Neuron (in vitro differentiated cells): ENCODE measurements around the gene WDFY4.
A peak's percentile ranks its signal among the peaks of the same experiment; 100 is the strongest.

Experiments used
- H2AFZ ChIP-seq: one replicate; pipeline ENCODE4 v1.6.1; 2013; ENCODE audit warnings: low read depth, mild to moderate bottlenecking, inconsistent platforms, low read length, moderate library complexity
- H3K27me3 ChIP-seq: one replicate; pipeline ENCODE4 v1.6.1; 2013; ENCODE audit warnings: low read length; ENCODE audit not compliant: insufficient read depth
- H3K36me3 ChIP-seq: one replicate; pipeline ENCODE4 v1.6.1; 2013; ENCODE audit warnings: low read length; ENCODE audit not compliant: insufficient read depth
- H3K4me1 ChIP-seq: one replicate; pipeline ENCODE4 v1.6.1; 2013; ENCODE audit warnings: low read length; ENCODE audit not compliant: insufficient read depth
- H3K4me3 ChIP-seq: 2 replicates; pipeline ENCODE4 v1.5.1; 2013; ENCODE audit warnings: mild to moderate bottlenecking, low read length, moderate library complexity
- H3K9me3 ChIP-seq: one replicate; pipeline ENCODE4 v1.6.1; 2013; ENCODE audit warnings: low read length

WDFY4 gene

DNA sequence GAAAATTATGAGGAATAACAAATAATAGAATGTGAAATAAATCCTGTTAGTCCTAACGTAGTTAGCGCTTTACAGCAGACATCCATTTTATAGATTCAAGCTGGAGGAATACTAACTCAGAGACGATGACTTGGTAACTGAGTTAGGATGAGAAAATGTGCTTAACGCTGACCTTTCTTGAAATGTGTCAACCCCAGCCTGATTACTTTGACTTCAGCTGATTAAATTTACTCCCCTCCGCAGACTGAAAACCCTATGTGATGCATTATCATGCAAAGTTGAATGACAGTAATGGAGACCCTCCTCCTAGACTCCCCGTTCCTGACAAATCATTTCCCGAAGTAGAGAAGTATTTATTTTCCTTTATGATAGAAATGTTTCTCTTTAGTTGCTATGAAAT is 54.5 kb downstream of the WDFY4 start:
- H3K27me3 ChIP-seq = no peaks in the 10 kb centered on the region
- no peak overlapping the region for H3K4me3 ChIP-seq
- no peaks in the 10 kb centered on the region for H3K9me3 ChIP-seq
- no peaks in the 10 kb centered on the region for H3K36me3 ChIP-seq
- H2AFZ ChIP-seq = peak overlapping the region; percentile 13
- H3K4me1 ChIP-seq = peaks cover 15% of the 10 kb centered on the region

DNA sequence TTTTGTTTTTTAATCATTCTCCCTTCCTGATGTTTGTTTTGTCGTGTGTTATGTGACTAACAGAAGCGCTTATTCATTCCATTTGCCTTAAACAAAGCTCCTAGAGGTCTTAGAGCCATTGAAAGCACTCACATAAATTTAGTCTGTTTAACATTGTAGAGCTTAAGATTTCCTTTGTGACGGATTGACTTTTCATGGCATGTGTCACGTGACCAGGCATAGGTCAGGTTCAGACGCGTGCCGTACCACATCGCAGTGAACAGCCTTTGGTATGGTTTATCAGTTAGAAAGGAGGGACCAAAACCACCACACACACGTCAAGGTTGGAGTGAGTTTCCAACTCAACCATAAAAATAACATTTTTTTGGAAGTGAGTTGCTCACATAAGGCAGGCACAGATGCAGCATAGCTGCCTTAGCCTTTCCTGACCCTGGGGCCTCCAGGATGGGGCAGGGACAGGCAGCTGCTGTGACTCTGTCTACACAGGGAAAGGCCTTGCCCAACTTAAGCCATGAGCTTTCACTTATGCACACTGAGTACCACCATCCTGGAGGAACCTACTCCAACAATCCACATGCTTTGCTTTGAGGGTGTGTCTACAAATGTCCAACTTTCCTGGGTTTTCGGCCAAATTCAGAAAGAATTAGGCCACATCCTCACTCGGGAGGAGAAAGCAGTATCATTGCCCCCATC is 55.5 kb downstream of the WDFY4 start:
- H2AFZ ChIP-seq = peak overlapping the region; percentile 13
- H3K4me3 ChIP-seq = no peak overlapping the region
- peaks cover 15% of the 10 kb centered on the region for H3K4me1 ChIP-seq
- no peaks in the 10 kb centered on the region for H3K36me3 ChIP-seq
- H3K27me3 ChIP-seq = no peaks in the 10 kb centered on the region
- H3K9me3 ChIP-seq = no peaks in the 10 kb centered on the region

- H2AFZ ChIP-seq = no peak overlapping the region
These were observed 56.3 kb downstream of the WDFY4 start for GRCh38 chr10:48740988-48741387.

DNA sequence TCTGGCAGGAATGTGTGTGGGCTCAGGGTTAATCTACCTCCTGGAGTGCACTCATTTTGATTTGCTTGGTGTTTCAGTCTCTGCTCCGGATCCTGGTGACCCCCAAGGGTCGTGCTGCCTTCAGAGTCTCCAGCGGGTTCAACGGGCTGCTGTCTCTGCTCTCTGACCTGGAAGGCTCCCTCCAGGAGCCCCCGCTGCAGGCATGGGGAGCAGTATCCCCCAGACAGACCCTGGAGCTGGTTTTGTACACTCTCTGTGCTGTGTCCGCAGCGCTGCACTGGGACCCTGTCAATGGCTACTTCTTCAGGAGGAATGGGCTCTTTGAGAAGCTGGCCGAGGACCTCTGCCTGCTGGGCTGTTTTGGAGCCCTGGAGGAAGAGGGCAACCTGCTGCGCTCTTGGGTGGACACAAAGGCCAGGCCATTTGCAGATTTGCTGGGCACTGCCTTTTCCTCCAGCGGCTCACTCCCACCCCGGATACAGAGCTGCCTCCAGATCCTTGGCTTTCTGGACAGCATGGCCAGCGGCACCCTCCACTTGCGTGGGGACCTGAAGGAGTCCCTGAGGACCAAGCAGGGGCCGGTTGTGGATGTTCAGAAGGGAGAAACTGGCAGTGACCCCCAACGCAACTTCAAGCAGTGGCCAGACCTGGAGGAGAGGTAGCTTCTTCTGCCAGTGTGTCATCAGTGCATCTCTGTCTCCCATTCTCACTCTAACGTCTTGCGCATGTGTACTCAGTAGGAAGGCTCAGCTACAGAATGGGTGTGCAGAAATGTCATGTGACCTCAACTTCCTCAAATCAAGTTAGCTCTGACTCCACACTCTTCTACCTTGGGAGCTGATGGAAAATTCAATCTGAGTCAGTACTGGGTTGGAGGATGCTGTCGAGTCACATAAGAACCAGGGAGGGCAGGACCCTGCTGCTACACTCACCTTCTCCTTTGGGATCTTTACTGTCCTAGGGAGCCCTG is 58.5 kb downstream of the WDFY4 start:
- no peaks in the 10 kb centered on the region for H3K27me3 ChIP-seq
- peaks cover 15% of the 10 kb centered on the region for H3K4me1 ChIP-seq
- H2AFZ ChIP-seq = no peak overlapping the region
- no peak overlapping the region for H3K4me3 ChIP-seq
- H3K36me3 ChIP-seq = no peaks in the 10 kb centered on the region
- H3K9me3 ChIP-seq = no peaks in the 10 kb centered on the region

More at GRCh38 chr10:48740988-48741387, 56.3 kb downstream of the WDFY4 start:
- Histone ChIP-seq H3K4me3 (no peak overlapping the region), H3K27me3 (no peaks in the 10 kb centered on the region), H3K36me3 (no peaks in the 10 kb centered on the region), H3K4me1 (peaks cover 15% of the 10 kb centered on the region), H3K9me3 (no peaks in the 10 kb centered on the region)

GRCh38 chr10:48744587-48744986 is 59.9 kb downstream of the WDFY4 start:
- Histone ChIP-seq H3K4me1 (peaks cover 11% of the 10 kb centered on the region), H3K9me3 (no peaks in the 10 kb centered on the region), H3K27me3 (no peaks in the 10 kb centered on the region), H2AFZ (no peak overlapping the region), H3K36me3 (no peaks in the 10 kb centered on the region), H3K4me3 (no peak overlapping the region)

DNA sequence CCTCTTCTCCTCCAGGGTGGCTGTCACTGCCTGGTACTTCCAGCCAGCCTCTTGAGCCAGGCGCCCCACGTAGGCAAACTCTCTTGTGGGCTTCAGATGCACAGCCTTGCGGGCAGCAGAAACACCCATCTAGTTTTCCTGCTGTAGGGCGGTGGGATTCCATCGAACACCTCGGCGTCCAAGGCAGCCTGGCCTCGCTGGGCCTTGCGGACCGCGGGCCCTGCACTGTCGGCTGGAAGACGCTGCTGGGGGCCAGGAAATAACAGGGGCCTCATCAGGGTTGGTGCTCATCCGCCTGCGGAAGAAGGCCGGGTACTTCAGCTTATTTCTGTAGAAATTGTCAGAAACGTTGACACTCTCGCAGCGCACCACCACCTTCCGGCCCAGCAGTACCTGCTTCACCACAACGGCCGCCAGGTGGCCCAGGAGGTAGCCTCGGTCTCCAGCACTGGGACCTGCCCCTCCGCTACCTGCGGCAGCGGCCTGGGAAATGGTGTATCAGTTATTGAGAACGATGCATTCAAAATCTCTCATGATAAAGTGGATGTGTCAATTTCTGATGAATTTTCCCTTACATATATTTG is 61.1 kb downstream of the WDFY4 start:
- H2AFZ ChIP-seq = no peak overlapping the region
- no peak overlapping the region for H3K4me3 ChIP-seq
- H3K36me3 ChIP-seq = no peaks in the 10 kb centered on the region
- H3K27me3 ChIP-seq = no peaks in the 10 kb centered on the region
- H3K9me3 ChIP-seq = no peaks in the 10 kb centered on the region
- no peaks in the 10 kb centered on the region for H3K4me1 ChIP-seq

GRCh38 chr10:48748573-48748972 is 63.9 kb downstream of the WDFY4 start:
- Histone ChIP-seq H3K27me3 (no peaks in the 10 kb centered on the region), H3K9me3 (no peaks in the 10 kb centered on the region), H3K4me3 (no peak overlapping the region), H2AFZ (no peak overlapping the region), H3K36me3 (no peaks in the 10 kb centered on the region), H3K4me1 (no peaks in the 10 kb centered on the region)

- no peak overlapping the region for H2AFZ ChIP-seq
- H3K4me3 ChIP-seq = no peak overlapping the region
- H3K36me3 ChIP-seq = no peaks in the 10 kb centered on the region
These were observed 64.6 kb downstream of the WDFY4 start for GRCh38 chr10:48749254-48749787.

DNA sequence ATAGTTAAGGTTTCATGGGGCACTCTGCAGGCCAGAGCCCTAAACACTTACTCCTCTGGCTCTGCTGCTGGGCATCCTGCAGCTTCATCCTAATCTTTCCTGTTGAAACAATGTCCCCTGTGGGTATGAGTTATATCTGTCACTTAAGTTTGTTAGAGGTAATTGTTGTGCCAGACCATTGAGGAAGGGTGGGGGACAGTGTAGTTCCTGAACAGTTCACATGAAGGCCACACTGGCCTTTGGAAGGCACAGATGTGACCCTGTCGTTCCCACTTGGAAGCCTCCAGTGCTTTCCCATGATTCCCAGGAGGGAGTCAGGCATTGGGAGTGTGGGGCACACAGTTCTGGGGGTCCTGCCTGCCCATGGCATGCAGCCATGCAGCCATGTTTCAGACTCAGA is 65.3 kb downstream of the WDFY4 start:
- no peak overlapping the region for H2AFZ ChIP-seq
- no peak overlapping the region for H3K4me3 ChIP-seq
- no peaks in the 10 kb centered on the region for H3K9me3 ChIP-seq
- H3K4me1 ChIP-seq = no peaks in the 10 kb centered on the region
- H3K27me3 ChIP-seq = no peaks in the 10 kb centered on the region
- no peaks in the 10 kb centered on the region for H3K36me3 ChIP-seq

More at GRCh38 chr10:48749254-48749787, 64.6 kb downstream of the WDFY4 start:
- no peaks in the 10 kb centered on the region for H3K4me1 ChIP-seq
- no peaks in the 10 kb centered on the region for H3K9me3 ChIP-seq
- no peaks in the 10 kb centered on the region for H3K27me3 ChIP-seq

- H3K4me1 ChIP-seq = no peaks in the 10 kb centered on the region
- H3K27me3 ChIP-seq = no peaks in the 10 kb centered on the region
- H3K9me3 ChIP-seq = no peaks in the 10 kb centered on the region
- no peaks in the 10 kb centered on the region for H3K36me3 ChIP-seq
- no peak overlapping the region for H2AFZ ChIP-seq
- H3K4me3 ChIP-seq = no peak overlapping the region
These were observed 66.3 kb downstream of the WDFY4 start for GRCh38 chr10:48750991-48751390.

DNA sequence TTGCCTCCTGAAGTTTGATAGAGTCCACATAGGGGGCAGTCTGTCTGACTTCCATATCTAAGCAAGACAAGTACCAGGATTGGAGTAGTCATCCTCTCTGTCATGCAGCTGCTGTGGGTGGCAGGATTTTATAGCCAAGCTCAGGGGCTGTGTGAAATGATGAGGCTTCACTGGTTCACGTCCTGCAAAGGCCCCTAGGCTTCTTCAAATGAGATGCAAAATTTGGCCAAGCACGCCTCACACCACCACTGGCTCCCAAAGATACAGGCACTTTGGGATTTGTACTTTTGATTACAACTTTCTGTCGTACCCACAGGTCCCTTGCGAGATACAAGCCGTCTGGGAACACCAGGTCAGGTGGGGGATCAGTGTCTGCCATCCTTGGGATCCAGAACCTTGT is 67.1 kb downstream of the WDFY4 start:
- Histone ChIP-seq H2AFZ (no peak overlapping the region), H3K9me3 (no peaks in the 10 kb centered on the region), H3K27me3 (no peaks in the 10 kb centered on the region), H3K36me3 (no peaks in the 10 kb centered on the region), H3K4me3 (no peak overlapping the region), H3K4me1 (no peaks in the 10 kb centered on the region)

DNA sequence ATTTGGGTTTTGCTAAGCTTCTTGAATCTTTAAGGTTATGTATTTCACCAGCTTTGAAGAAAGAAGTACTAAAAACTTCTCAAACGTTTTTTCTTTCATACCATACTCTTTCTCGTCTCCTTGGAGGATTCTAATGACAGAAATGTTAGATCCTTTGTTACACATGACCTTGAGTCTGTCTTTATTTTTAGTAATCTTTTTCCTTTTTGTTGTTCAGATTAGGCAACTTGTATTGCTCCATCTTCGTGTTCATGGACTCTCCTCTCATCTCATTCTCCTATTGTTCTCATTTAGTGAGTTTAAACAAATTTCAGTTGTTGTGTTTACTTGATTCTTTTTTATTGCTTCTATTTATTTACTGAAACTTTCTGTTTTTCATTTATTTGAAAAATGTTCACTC is 73.7 kb downstream of the WDFY4 start:
- no peak overlapping the region for H2AFZ ChIP-seq
- H3K4me3 ChIP-seq = no peak overlapping the region
- H3K9me3 ChIP-seq = no peaks in the 10 kb centered on the region
- no peaks in the 10 kb centered on the region for H3K4me1 ChIP-seq
- no peaks in the 10 kb centered on the region for H3K36me3 ChIP-seq
- no peaks in the 10 kb centered on the region for H3K27me3 ChIP-seq
